HG03457 (cell line): ENCODE results near the gene CALM1.

Source experiments
- ATAC-seq: cut with Tn5 transposase; IDR thresholded peaks from one replicate; pipeline ENCODE4 v1.9.1; 2021; ENCODE audit warnings: moderate number of reproducible peaks; ENCODE audit not compliant: unreplicated experiment

The CALM1 gene

GRCh38 chr14:90440021-90440451 is 43.2 kb downstream of the CALM1 start:
- ATAC-seq = no peak

- ATAC-seq = no peak
These were observed 43.8 kb downstream of the CALM1 start for GRCh38 chr14:90440592-90440991.

GRCh38 chr14:90442388-90442787 is 45.6 kb downstream of the CALM1 start:
- ATAC-seq = no peak

GRCh38 chr14:90443161-90444076 is 46.6 kb downstream of the CALM1 start:
- no peak for ATAC-seq

GRCh38 chr14:90444077-90444696 is 47.4 kb downstream of the CALM1 start:
- no peak for ATAC-seq

- no peak for ATAC-seq
These were observed 48.2 kb downstream of the CALM1 start for GRCh38 chr14:90445011-90445410.

GRCh38 chr14:90446405-90446804 is 49.6 kb downstream of the CALM1 start:
- ATAC-seq = no peak

GRCh38 chr14:90447720-90448497 is 51.1 kb downstream of the CALM1 start:
- no peak for ATAC-seq

GRCh38 chr14:90449411-90449810 is 52.6 kb downstream of the CALM1 start:
- no peak for ATAC-seq

GRCh38 chr14:90450151-90450550 is 53.3 kb downstream of the CALM1 start:
- no peak for ATAC-seq

GRCh38 chr14:90450667-90451066 is 53.8 kb downstream of the CALM1 start:
- ATAC-seq = no peak

- ATAC-seq = no peak
These were observed 54.6 kb downstream of the CALM1 start for GRCh38 chr14:90451443-90451842.

- no peak for ATAC-seq
These were observed 55.1 kb downstream of the CALM1 start for GRCh38 chr14:90451961-90452360.

GRCh38 chr14:90452366-90452765 is 55.5 kb downstream of the CALM1 start:
- ATAC-seq = no peak

GRCh38 chr14:90453401-90453951 is 56.6 kb downstream of the CALM1 start:
- no peak for ATAC-seq

GRCh38 chr14:90454041-90455000 is 57.5 kb downstream of the CALM1 start:
- no peak for ATAC-seq

GRCh38 chr14:90455100-90455571 is 58.3 kb downstream of the CALM1 start:
- ATAC-seq = no peak

- ATAC-seq = no peak
These were observed 59.7 kb downstream of the CALM1 start for GRCh38 chr14:90456551-90456950.

- ATAC-seq = no peak
These were observed 60.4 kb downstream of the CALM1 start for GRCh38 chr14:90457186-90457585.
